ENCODE measurements around the gene KIF21B.

GRCh38 chr1:200963076-200963475, 60.4 kb downstream of the KIF21B start:
- TF ChIP-seq CTCF (conservative IDR thresholded peaks at IDR 0.05; ENCODE audit: low read depth, low read length) (no peak), EZH2 (IDR thresholded peaks at IDR 0.05; ENCODE audit: borderline replicate concordance, low read depth, low read length, poor library complexity, severe bottlenecking) (no peak)

Measured in A673 (cell line).